B cell (primary cell): ENCODE results near the gene ITFG1. TPM values are rescaled to one million over a fixed set of nuclear protein-coding genes. Genes with fewer than 3 reads are reported as not detected.

ENCODE experiments used
- ATAC-seq: fragments of 200-7000 bp; cut with Tn5 transposase; one replicate; pipeline ENCODE4 v1.10.0; 2021; ENCODE audit warnings: low read depth, mild to moderate bottlenecking, moderate number of reproducible peaks, moderate library complexity
- CTCF ChIA-PET: fragments of 350-600 bp; sonication (Branson Sonifier 250); formaldehyde crosslinking; loops from one replicate; lab custom pipeline; 2021; ENCODE audit warnings: antibody characterized with exemption, inconsistent platforms; lab: Charles Lee
- POLR2A ChIA-PET: fragments of 350-600 bp; sonication (Branson Sonifier 250); formaldehyde crosslinking; loops from one replicate; lab custom pipeline; 2021; ENCODE audit warnings: antibody characterized with exemption; lab: Charles Lee
- DNase-seq: peaks from one replicate; pipeline ENCODE4 v3.0.0; 2013
- H2AFZ ChIP-seq: 2 replicates; pipeline ENCODE4 v1.6.1; 2012; ENCODE audit warnings: mild to moderate bottlenecking, low read depth, low read length; ENCODE audit not compliant: insufficient read depth, poor library complexity, severe bottlenecking
- H3K27ac ChIP-seq, 2 donors: 1 replicate in 1 of 2; 2 replicates in 1 of 2; pipeline ENCODE4 v1.5.1; 2012 to 2013; ENCODE audit warnings: low read length in 2 of 2, mild to moderate bottlenecking in 2 of 2, moderate library complexity in 1 of 2
- H3K27me3 ChIP-seq, 4 experiments: fragments of 200-600 bp in 1 of 4; sonication (generic) in 1 of 4; replicated peaks in 1 of 4; 1 replicate in 2 of 4; 2 replicates in 2 of 4; pipeline versions ENCODE4 v1.6.1 to v1.7.0; 2013 to 2016; ENCODE audit warnings: low read length in 3 of 4, mild to moderate bottlenecking in 2 of 4, mixed read lengths in 1 of 4, moderate library complexity in 1 of 4; ENCODE audit not compliant: insufficient read depth in 4 of 4, control insufficient read depth in 3 of 4; ENCODE audit errors: control extremely low read depth in 1 of 4
- H3K36me3 ChIP-seq, 2 experiments: replicated peaks in 1 of 2; 1 replicate in 1 of 2; 2 replicates in 1 of 2; pipeline versions ENCODE4 v1.6.1 to v1.7.1; 2013; ENCODE audit warnings: low read length in 1 of 2; ENCODE audit not compliant: insufficient read depth in 2 of 2, control insufficient read depth in 1 of 2; ENCODE audit errors: control extremely low read depth in 1 of 2, extremely low read depth in 1 of 2
- H3K4me1 ChIP-seq, 2 donors: fragments of 200-600 bp in 1 of 2; sonication (generic) in 1 of 2; 1 replicate in 1 of 2; 2 replicates in 1 of 2; pipeline versions ENCODE4 v1.5.1 to v1.6.1; 2013 to 2017; ENCODE audit warnings: low read length in 2 of 2; ENCODE audit not compliant: control insufficient read depth in 2 of 2, insufficient read depth in 2 of 2
- H3K4me2 ChIP-seq: replicated peaks from 2 replicates; pipeline ENCODE3; 2012; ENCODE audit warnings: mild to moderate bottlenecking, low read depth, low read length; ENCODE audit not compliant: poor library complexity, severe bottlenecking
- H3K4me3 ChIP-seq, 5 experiments: fragments of 200-600 bp in 1 of 5; sonication (generic) in 1 of 5; 1 replicate in 3 of 5; 2 replicates in 2 of 5; pipeline versions ENCODE4 v1.5.1 to v1.7.0; 2011 to 2016; ENCODE audit warnings: low read length in 4 of 5, mild to moderate bottlenecking in 4 of 5, low read depth in 2 of 5, control low read depth in 1 of 5, moderate library complexity in 1 of 5; ENCODE audit not compliant: insufficient read depth in 1 of 5; ENCODE audit errors: control extremely low read depth in 1 of 5, extremely low read depth in 1 of 5
- H3K79me2 ChIP-seq: fragments of 200-600 bp; sonication (generic); one replicate; pipeline ENCODE4 v1.6.0; 2016; ENCODE audit warnings: low read length; ENCODE audit not compliant: control insufficient read depth, insufficient read depth
- H3K9ac ChIP-seq: fragments of 200-600 bp; sonication (generic); 2 replicates; pipeline ENCODE4 v1.6.1; 2017; ENCODE audit warnings: mild to moderate bottlenecking, low read length, moderate library complexity
- H3K9me3 ChIP-seq, 3 donors: one replicate each; pipeline versions ENCODE4 v1.6.1 to v1.7.1; 2013; ENCODE audit warnings: low read length in 2 of 3; ENCODE audit not compliant: control insufficient read depth in 2 of 3, insufficient read depth in 1 of 3; ENCODE audit errors: control extremely low read depth in 1 of 3
- H4K20me1 ChIP-seq: 2 replicates; pipeline ENCODE4 v1.6.0; 2012; ENCODE audit warnings: mild to moderate bottlenecking, low read length; ENCODE audit not compliant: insufficient read depth, control insufficient read depth, poor library complexity, severe bottlenecking
- H3K27ac Mint-ChIP-seq: one replicate; pipeline ENCODE4 v1.8.0; 2021; ENCODE audit warnings: mixed read lengths
- H3K27me3 Mint-ChIP-seq: one replicate; pipeline ENCODE4 v1.8.0; 2021; ENCODE audit warnings: mixed read lengths
- H3K4me1 Mint-ChIP-seq: one replicate; pipeline ENCODE4 v1.8.0; 2021; ENCODE audit warnings: mixed read lengths
- H3K4me3 Mint-ChIP-seq: one replicate; pipeline ENCODE4 v1.8.0; 2021; ENCODE audit warnings: mixed read lengths
- H3K9me3 Mint-ChIP-seq: one replicate; pipeline ENCODE4 v1.8.0; 2022; ENCODE audit warnings: mixed read lengths; ENCODE audit not compliant: insufficient read depth
- CTCF ChIP-seq: fragments of 200-600 bp; IDR thresholded peaks from one replicate; pipeline ENCODE4 v1.8.0; 2022; ENCODE audit warnings: antibody characterized with exemption, mild to moderate bottlenecking
- EZH2 ChIP-seq: IDR thresholded peaks from 2 replicates; pipeline ENCODE4 v1.6.1; 2012; ENCODE audit warnings: borderline replicate concordance, low read depth, mild to moderate bottlenecking, moderate library complexity, low read length; ENCODE audit not compliant: insufficient read depth, poor library complexity, severe bottlenecking
- WGBS: methylation state at CpG from one replicate; pipeline ENCODE4 v1.1.5; 2013; ENCODE audit warnings: missing lambda C conversion rate; ENCODE audit not compliant: insufficient coverage; 5-methylcytosine and 5-hydroxymethylcytosine counted together
- intact Hi-C: fragments of 100-400 bp; cut with micrococcal nuclease; formaldehyde crosslinking; loops from one replicate; pipeline ENCODE4 v1.10.0; 2022
- polyA plus RNA-seq: library from polyadenylated mRNA; depleted of rRNA; stranded (reverse); fragments of >200 nt; gene quantifications from 2 replicates; pipeline ENCODE4 v1.2.3, GENCODE V29; 2012
- total RNA-seq, 2 donors: library from RNA; stranded (reverse); fragments of 120-200 nt in 1 of 2; gene quantifications; 1 replicate in 1 of 2; 2 replicates in 1 of 2; pipeline versions ENCODE4 v1.2.3 to v1.2.4, GENCODE V29; 2013 to 2022

Gene ITFG1
- total and polyA plus RNA-seq, 2 donors (not counting 1 experiment from before 2014, with no cell fraction given) = 9.7 to 40.4 TPM

- Histone ChIP-seq H3K27me3 (no peaks in the 10 kb centered on the region), H4K20me1 (no peaks in the 10 kb centered on the region), H3K9me3 (no peaks in the 10 kb centered on the region), H3K9ac (no peak overlapping the region), H3K4me2 (no peak overlapping the region), H3K36me3 (no peaks in the 10 kb centered on the region), H2AFZ (no peak overlapping the region), H3K79me2 (no peaks in the 10 kb centered on the region), H3K27ac (no peak overlapping the region), H3K4me1 (peaks cover 4 to 6% of the 10 kb centered on the region in 2 donors), H3K4me3 (no peak overlapping the region)
- Mint-ChIP-seq H3K4me3 (no peak overlapping the region), H3K9me3 (no peaks in the 10 kb centered on the region), H3K27me3 (no peaks in the 10 kb centered on the region), H3K27ac (no peak overlapping the region), H3K4me1 (peaks cover 4% of the 10 kb centered on the region)
- intact Hi-C loops = no loop called here
- DNase-seq (no peak), ATAC-seq (no peak)
- CTCF ChIA-PET = no interaction called here
- TF ChIP-seq EZH2 = no peak
- no peak for TF ChIP-seq CTCF
- POLR2A ChIA-PET = no interaction called here
- 88% methylated on average over 1 of the region's 3 CpGs for WGBS
Observed at GRCh38 chr16:47387026-47387734, 73.7 kb downstream of the ITFG1 start.

GRCh38 chr16:47386201-47386718 is 74.6 kb downstream of the ITFG1 start:
- no peaks in the 10 kb centered on the region for H3K27me3 Mint-ChIP-seq
- Histone ChIP-seq H3K4me1 (no peaks in the 10 kb centered on the region), H3K9ac (no peak overlapping the region), H3K36me3 (no peaks in the 10 kb centered on the region), H2AFZ (no peak overlapping the region), H3K79me2 (no peaks in the 10 kb centered on the region), H3K4me2 (no peak overlapping the region), H3K27ac (no peak overlapping the region), H3K27me3 (no peaks in the 10 kb centered on the region), H3K9me3 (no peaks in the 10 kb centered on the region), H3K4me3 (no peak overlapping the region), H4K20me1 (no peaks in the 10 kb centered on the region)
- no peaks in the 10 kb centered on the region for H3K9me3 Mint-ChIP-seq
- intact Hi-C loops = no loop called here
- no peak for TF ChIP-seq EZH2
- no peak for TF ChIP-seq CTCF
- H3K4me3 Mint-ChIP-seq = no peak overlapping the region
- ChIA-PET POLR2A (no interaction called here), CTCF (no interaction called here)
- ATAC-seq (no peak), DNase-seq (no peak)
- H3K27ac Mint-ChIP-seq = no peak overlapping the region
- 100% methylated on average over 1 of the region's 5 CpGs for WGBS
- H3K4me1 Mint-ChIP-seq = no peaks in the 10 kb centered on the region
